SU-DHL-6 (cell line): ENCODE measurements around the gene PBX1.

Source experiments
- EZH2phosphoT487 ChIP-seq: fragments of 200-600 bp; sonication (generic), shearing (Covaris generic); conservative IDR thresholded peaks from 2 replicates; pipeline ENCODE4 v1.6.1; 2018; ENCODE audit warnings: mild to moderate bottlenecking, antibody characterized with exemption, low read length, moderate library complexity, mixed read lengths
- TF ChIP-seq, protein P1 (sequence below): fragments of 200-600 bp; sonication (generic); IDR thresholded peaks from one replicate; pipeline ENCODE4 v1.5.1; 2017; ENCODE audit warnings: antibody characterized with exemption, mild to moderate bottlenecking, low read length, moderate library complexity; ENCODE audit not compliant: insufficient read depth, poor library complexity, severe bottlenecking

DNA sequence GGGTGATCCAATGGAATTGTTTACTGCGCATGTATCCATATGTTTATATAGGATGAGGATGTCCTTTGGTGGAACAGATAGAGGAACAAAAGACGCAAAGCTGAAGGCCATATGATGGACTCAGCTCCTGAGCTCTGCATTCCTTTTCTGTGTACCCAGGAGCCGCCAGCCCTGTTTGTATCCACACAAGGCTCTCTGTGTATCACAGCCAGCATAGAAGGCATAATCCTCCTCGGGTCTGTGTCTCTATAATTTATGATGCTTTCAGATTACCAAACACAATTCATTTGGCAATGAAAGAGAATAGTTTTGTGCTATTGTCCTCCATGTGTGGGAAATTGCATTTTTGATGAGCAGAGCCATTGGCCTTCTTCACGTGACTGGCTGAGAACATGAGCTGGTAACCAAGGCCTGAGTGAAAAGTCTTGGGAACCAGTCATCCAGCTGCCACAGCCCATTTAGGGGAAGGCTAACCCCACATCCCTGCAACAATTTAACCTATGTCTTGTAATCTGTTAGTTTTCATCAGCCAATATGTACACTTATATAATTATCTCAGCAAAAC is 119.2 kb downstream of the PBX1 start:
- TF ChIP-seq, protein P1, sequence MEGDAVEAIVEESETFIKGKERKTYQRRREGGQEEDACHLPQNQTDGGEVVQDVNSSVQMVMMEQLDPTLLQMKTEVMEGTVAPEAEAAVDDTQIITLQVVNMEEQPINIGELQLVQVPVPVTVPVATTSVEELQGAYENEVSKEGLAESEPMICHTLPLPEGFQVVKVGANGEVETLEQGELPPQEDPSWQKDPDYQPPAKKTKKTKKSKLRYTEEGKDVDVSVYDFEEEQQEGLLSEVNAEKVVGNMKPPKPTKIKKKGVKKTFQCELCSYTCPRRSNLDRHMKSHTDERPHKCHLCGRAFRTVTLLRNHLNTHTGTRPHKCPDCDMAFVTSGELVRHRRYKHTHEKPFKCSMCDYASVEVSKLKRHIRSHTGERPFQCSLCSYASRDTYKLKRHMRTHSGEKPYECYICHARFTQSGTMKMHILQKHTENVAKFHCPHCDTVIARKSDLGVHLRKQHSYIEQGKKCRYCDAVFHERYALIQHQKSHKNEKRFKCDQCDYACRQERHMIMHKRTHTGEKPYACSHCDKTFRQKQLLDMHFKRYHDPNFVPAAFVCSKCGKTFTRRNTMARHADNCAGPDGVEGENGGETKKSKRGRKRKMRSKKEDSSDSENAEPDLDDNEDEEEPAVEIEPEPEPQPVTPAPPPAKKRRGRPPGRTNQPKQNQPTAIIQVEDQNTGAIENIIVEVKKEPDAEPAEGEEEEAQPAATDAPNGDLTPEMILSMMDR, result no peak
- no peak for TF ChIP-seq EZH2phosphoT487
